ENCODE data around the gene ZNF784.
A peak's percentile ranks its signal among the peaks of the same experiment; 100 is the strongest.

The ZNF784 gene

DNA sequence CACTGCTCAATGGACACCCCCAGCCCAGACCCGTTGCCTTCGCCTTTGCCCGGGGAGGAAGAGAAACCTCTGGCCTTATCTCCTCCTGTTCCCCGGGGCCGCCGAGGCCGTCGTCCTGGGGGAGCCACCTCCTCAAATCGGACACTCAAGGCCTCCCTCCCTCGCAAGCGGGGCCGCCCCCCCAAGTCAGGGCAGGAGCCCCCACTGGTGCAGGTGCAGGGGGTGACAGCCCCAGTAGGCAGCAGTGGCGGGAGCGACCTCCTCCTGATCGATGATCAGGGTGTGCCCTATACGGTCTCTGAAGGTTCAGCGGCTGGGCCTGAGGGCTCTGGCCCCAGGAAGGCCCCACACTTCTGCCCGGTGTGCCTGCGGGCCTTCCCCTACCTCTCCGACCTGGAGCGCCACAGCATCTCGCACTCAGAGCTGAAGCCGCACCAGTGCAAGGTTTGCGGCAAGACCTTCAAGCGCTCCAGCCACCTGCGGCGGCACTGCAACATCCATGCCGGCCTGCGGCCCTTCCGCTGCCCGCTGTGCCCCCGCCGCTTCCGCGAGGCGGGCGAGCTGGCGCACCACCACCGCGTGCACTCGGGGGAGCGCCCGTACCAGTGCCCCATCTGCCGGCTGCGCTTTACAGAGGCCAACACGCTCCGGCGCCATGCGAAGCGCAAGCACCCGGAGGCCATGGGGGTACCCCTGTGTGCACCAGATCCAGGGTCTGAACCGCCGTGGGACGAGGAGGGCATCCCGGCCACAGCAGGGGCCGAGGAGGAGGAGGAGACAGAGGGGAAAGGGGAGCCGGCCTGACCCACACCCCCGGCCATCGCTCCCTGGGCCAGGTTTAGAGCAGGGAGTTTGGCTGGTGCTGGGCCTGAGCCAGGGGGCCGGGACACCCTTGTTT lies 22.0 kb downstream of the ZNF784 start:
- H3K36me3 ChIP-seq (ENCODE audit: control insufficient read depth, low read length) = peaks cover 24% of the 10 kb centered on the region
- no peaks in the 10 kb centered on the region for H3K9me3 ChIP-seq (ENCODE audit: control insufficient read depth, insufficient read depth, low read length)
- H3K27ac ChIP-seq (ENCODE audit: low read depth, low read length) = no peak overlapping the region
- peaks cover 23% of the 10 kb centered on the region for H3F3A ChIP-seq (ENCODE audit: control insufficient read depth, insufficient read depth)
- H3K4me1 ChIP-seq (ENCODE audit: control insufficient read depth, low read length) = peaks cover 53% of the 10 kb centered on the region
- no peaks in the 10 kb centered on the region for H3K9me2 ChIP-seq (replicated peaks; ENCODE audit: control insufficient read depth, low read length)
- peaks cover 27% of the 10 kb centered on the region for H3K79me2 ChIP-seq (ENCODE audit: control insufficient read depth, low read length)
- TF ChIP-seq, protein P1, sequence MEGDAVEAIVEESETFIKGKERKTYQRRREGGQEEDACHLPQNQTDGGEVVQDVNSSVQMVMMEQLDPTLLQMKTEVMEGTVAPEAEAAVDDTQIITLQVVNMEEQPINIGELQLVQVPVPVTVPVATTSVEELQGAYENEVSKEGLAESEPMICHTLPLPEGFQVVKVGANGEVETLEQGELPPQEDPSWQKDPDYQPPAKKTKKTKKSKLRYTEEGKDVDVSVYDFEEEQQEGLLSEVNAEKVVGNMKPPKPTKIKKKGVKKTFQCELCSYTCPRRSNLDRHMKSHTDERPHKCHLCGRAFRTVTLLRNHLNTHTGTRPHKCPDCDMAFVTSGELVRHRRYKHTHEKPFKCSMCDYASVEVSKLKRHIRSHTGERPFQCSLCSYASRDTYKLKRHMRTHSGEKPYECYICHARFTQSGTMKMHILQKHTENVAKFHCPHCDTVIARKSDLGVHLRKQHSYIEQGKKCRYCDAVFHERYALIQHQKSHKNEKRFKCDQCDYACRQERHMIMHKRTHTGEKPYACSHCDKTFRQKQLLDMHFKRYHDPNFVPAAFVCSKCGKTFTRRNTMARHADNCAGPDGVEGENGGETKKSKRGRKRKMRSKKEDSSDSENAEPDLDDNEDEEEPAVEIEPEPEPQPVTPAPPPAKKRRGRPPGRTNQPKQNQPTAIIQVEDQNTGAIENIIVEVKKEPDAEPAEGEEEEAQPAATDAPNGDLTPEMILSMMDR (IDR thresholded peaks at IDR 0.05; ENCODE audit: low read depth, low read length, poor library complexity, severe bottlenecking) = no peak
- TF ChIP-seq EZH2phosphoT487 (IDR thresholded peaks at IDR 0.05; ENCODE audit: borderline replicate concordance, low read length) = no peak
- no peaks in the 10 kb centered on the region for H3K27me3 ChIP-seq (ENCODE audit: control insufficient read depth, low read length)
- H3K4me3 ChIP-seq (ENCODE audit: low read length) = no peak overlapping the region
- H4K20me1 ChIP-seq (ENCODE audit: control insufficient read depth, insufficient read depth, low read depth, low read length) = peaks cover 3% of the 10 kb centered on the region; the same call in 1 of the 2 replicates
- H3K4me2 ChIP-seq (ENCODE audit: low read length) = no peak overlapping the region

DNA sequence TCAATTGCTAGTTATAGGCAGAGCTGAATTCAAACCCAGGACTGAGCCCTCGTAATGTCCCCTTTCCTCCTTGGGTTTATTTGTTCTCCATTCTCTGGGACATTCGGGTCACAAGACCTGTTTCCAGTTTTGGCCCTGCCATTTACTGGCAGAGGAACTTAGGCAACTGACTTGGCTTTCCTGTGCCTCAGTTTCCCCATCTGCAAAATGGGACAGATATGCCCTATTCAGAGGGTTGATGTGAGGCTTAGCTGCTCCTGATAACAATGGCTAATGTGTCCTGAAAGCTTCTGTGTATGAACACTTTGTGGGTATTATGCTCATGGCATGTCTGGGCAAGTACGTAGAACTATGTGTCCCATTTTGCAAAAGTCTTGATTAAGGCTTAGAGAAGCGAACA lies 23.3 kb downstream of the ZNF784 start:
- peak overlapping the region; percentile 88 for H3K27ac ChIP-seq (ENCODE audit: low read depth, low read length)
- H4K20me1 ChIP-seq (ENCODE audit: control insufficient read depth, insufficient read depth, low read depth, low read length) = no peaks in the 10 kb centered on the region
- H3F3A ChIP-seq (ENCODE audit: control insufficient read depth, insufficient read depth) = peaks cover 23% of the 10 kb centered on the region
- TF ChIP-seq, protein P1 (IDR thresholded peaks at IDR 0.05; ENCODE audit: low read depth, low read length, poor library complexity, severe bottlenecking) = no peak
- no peak for TF ChIP-seq EZH2phosphoT487 (IDR thresholded peaks at IDR 0.05; ENCODE audit: borderline replicate concordance, low read length)
- H3K79me2 ChIP-seq (ENCODE audit: control insufficient read depth, low read length) = peaks cover 15% of the 10 kb centered on the region
- H3K36me3 ChIP-seq (ENCODE audit: control insufficient read depth, low read length) = peaks cover 23% of the 10 kb centered on the region
- no peaks in the 10 kb centered on the region for H3K9me3 ChIP-seq (ENCODE audit: control insufficient read depth, insufficient read depth, low read length)
- no peaks in the 10 kb centered on the region for H3K9me2 ChIP-seq (replicated peaks; ENCODE audit: control insufficient read depth, low read length)
- peaks cover 43% of the 10 kb centered on the region for H3K4me1 ChIP-seq (ENCODE audit: control insufficient read depth, low read length)
- H3K4me3 ChIP-seq (ENCODE audit: low read length) = peak overlapping the region; percentile 84
- H3K4me2 ChIP-seq (ENCODE audit: low read length) = peak overlapping the region; percentile 64
- H3K27me3 ChIP-seq (ENCODE audit: control insufficient read depth, low read length) = no peaks in the 10 kb centered on the region

DNA sequence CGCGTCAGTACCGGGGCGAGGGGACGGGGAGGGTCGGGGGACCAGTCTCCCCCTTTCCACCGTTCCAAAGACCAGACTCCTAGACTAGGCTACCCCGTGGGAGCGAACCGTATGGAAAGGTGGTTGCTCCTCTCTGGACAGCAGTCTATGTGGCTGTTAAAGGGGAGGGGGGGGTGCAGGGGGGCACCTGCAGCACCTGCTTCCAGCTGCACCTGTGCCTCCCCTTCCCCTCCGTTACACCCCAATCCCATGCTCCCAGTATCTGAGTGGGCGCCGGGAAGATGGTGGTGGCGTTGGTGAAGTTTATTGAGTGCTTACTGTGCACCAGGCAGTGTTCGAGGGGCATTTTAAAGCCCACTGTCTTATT lies 23.7 kb downstream of the ZNF784 start:
- no peaks in the 10 kb centered on the region for H3K9me2 ChIP-seq (replicated peaks; ENCODE audit: control insufficient read depth, low read length)
- H3K27ac ChIP-seq (ENCODE audit: low read depth, low read length) = peak overlapping the region; percentile 88
- H3F3A ChIP-seq (ENCODE audit: control insufficient read depth, insufficient read depth) = peaks cover 20% of the 10 kb centered on the region
- H3K4me2 ChIP-seq (ENCODE audit: low read length) = peak overlapping the region; percentile 64
- H3K4me3 ChIP-seq (ENCODE audit: low read length) = peak overlapping the region; percentile 84
- no peak for TF ChIP-seq EZH2phosphoT487 (IDR thresholded peaks at IDR 0.05; ENCODE audit: borderline replicate concordance, low read length)
- TF ChIP-seq, protein P1 (IDR thresholded peaks at IDR 0.05; ENCODE audit: low read depth, low read length, poor library complexity, severe bottlenecking) = no peak
- H3K79me2 ChIP-seq (ENCODE audit: control insufficient read depth, low read length) = peaks cover 10% of the 10 kb centered on the region
- H3K9me3 ChIP-seq (ENCODE audit: control insufficient read depth, insufficient read depth, low read length) = no peaks in the 10 kb centered on the region
- H3K27me3 ChIP-seq (ENCODE audit: control insufficient read depth, low read length) = no peaks in the 10 kb centered on the region
- H3K36me3 ChIP-seq (ENCODE audit: control insufficient read depth, low read length) = peaks cover 24% of the 10 kb centered on the region
- H3K4me1 ChIP-seq (ENCODE audit: control insufficient read depth, low read length) = peaks cover 40% of the 10 kb centered on the region
- no peaks in the 10 kb centered on the region for H4K20me1 ChIP-seq (ENCODE audit: control insufficient read depth, insufficient read depth, low read depth, low read length)

Data from DOHH2 (cell line).